ENCODE data around the gene JADE2.

DNA sequence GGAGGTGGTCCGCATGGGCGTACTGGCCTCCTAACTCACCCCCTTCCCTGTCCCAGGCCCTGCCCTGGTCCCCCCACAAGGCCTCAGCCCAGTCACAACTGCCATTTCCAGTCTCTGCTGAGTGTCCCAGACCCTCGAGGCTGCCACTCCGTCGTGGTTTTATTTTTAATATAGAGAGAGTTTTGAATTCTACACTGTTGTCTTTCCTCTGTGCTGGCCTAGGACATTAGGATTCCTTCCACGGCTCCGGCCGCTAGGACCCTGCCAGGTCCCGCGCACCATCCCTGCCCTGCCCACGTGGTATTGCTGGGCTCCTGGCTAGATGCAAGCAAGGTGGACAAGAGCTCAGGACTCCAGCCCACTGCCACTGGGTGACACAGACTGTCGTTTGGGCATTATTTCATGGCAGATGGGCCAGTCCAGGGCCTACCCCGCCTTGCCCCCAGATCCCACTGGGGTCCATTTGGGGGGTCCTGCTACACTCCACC is 53.9 kb downstream of the JADE2 start:
- TF ChIP-seq, protein P1, sequence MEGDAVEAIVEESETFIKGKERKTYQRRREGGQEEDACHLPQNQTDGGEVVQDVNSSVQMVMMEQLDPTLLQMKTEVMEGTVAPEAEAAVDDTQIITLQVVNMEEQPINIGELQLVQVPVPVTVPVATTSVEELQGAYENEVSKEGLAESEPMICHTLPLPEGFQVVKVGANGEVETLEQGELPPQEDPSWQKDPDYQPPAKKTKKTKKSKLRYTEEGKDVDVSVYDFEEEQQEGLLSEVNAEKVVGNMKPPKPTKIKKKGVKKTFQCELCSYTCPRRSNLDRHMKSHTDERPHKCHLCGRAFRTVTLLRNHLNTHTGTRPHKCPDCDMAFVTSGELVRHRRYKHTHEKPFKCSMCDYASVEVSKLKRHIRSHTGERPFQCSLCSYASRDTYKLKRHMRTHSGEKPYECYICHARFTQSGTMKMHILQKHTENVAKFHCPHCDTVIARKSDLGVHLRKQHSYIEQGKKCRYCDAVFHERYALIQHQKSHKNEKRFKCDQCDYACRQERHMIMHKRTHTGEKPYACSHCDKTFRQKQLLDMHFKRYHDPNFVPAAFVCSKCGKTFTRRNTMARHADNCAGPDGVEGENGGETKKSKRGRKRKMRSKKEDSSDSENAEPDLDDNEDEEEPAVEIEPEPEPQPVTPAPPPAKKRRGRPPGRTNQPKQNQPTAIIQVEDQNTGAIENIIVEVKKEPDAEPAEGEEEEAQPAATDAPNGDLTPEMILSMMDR (IDR thresholded peaks at IDR 0.05; ENCODE audit: poor library complexity), result no peak
- TF ChIP-seq EZH2phosphoT487 (IDR thresholded peaks at IDR 0.05; ENCODE audit: low read depth, severe bottlenecking, unreplicated experiment), result no peak
